BLaER1 treated with 17β-estradiol and CSF1 and Interleukin-3, amounts not matched to agents 10 nM and 100 nM (cell line): ENCODE results near the gene OR5AU1.
A peak's percentile ranks its signal among the peaks of the same experiment; 100 is the strongest.

Experiments
- H3K27ac ChIP-seq, 11 experiments: shearing (Covaris generic); formaldehyde crosslinking; 2 replicates each; pipeline ENCODE4 v1.8.1; 2022
- H3K27me3 ChIP-seq, 11 experiments: shearing (Covaris generic); formaldehyde crosslinking; 2 replicates each; pipeline ENCODE4 v1.8.1; 2022
- H3K36me3 ChIP-seq, 11 experiments: shearing (Covaris generic); formaldehyde crosslinking; 2 replicates each; pipeline ENCODE4 v1.8.1; 2022
- H3K4me1 ChIP-seq, 10 experiments: shearing (Covaris generic); formaldehyde crosslinking; 2 replicates each; pipeline ENCODE4 v1.8.1; 2022
- H3K4me2 ChIP-seq, 11 experiments: shearing (Covaris generic); formaldehyde crosslinking; 2 replicates each; pipeline ENCODE4 v1.8.1; 2022
- H3K4me3 ChIP-seq, 10 experiments: shearing (Covaris generic); formaldehyde crosslinking; 2 replicates each; pipeline ENCODE4 v1.8.1; 2022
- H3K9ac ChIP-seq, 11 experiments: shearing (Covaris generic); formaldehyde crosslinking; 2 replicates each; pipeline ENCODE4 v1.8.1; 2022
- H3K9me3 ChIP-seq, 11 experiments: shearing (Covaris generic); formaldehyde crosslinking; replicated peaks in 1 of 11; 2 replicates each; pipeline ENCODE4 v1.8.1; 2022
- H4K20me1 ChIP-seq, 11 experiments: shearing (Covaris generic); formaldehyde crosslinking; 2 replicates each; pipeline ENCODE4 v1.8.1; 2022
- Cebpa-rat ChIP-seq, 11 experiments: shearing (Covaris generic); IDR thresholded peaks; 2 replicates each; pipeline ENCODE4 v1.8.1; 2022

Gene OR5AU1

GRCh38 chr14:21120686-21121085, 35.2 kb downstream of the OR5AU1 start:
- Histone ChIP-seq H3K36me3 (no peaks in the 10 kb centered on the region), H3K27ac (no peak overlapping the region), H3K4me2 (no peak overlapping the region), H3K4me3 (no peak overlapping the region), H3K9me3 (peaks cover 7 to 12% (median 9%) of the 10 kb centered on the region in 11 experiments), H3K27me3 (no peaks in the 10 kb centered on the region), H4K20me1 (no peaks in the 10 kb centered on the region), H3K4me1 (no peaks in the 10 kb centered on the region), H3K9ac (no peak overlapping the region)
- TF ChIP-seq Cebpa-rat (IDR thresholded peaks at IDR 0.05), result no peak

GRCh38 chr14:21118933-21119332, 36.9 kb downstream of the OR5AU1 start:
- Histone ChIP-seq H4K20me1 (no peaks in the 10 kb centered on the region), H3K4me2 (no peak overlapping the region), H3K27ac (no peak overlapping the region), H3K4me1 (no peaks in the 10 kb centered on the region), H3K36me3 (no peaks in the 10 kb centered on the region), H3K4me3 (no peak overlapping the region), H3K27me3 (no peaks in the 10 kb centered on the region), H3K9me3 (no peaks in the 10 kb centered on the region), H3K9ac (no peak overlapping the region)
- no peak for TF ChIP-seq Cebpa-rat (IDR thresholded peaks at IDR 0.05)

GRCh38 chr14:21113369-21113768, 42.5 kb downstream of the OR5AU1 start:
- H3K36me3 ChIP-seq, result no peaks in the 10 kb centered on the region
- no peak for TF ChIP-seq Cebpa-rat (IDR thresholded peaks at IDR 0.05)
- H3K4me1 ChIP-seq, result no peaks in the 10 kb centered on the region
- H3K27me3 ChIP-seq, result no peaks in the 10 kb centered on the region
- H3K9ac ChIP-seq, result no peak overlapping the region
- no peak overlapping the region for H3K4me3 ChIP-seq
- no peaks in the 10 kb centered on the region for H4K20me1 ChIP-seq
- no peak overlapping the region for H3K4me2 ChIP-seq
- no peak overlapping the region for H3K27ac ChIP-seq
- H3K9me3 ChIP-seq, result no peaks in the 10 kb centered on the region

DNA sequence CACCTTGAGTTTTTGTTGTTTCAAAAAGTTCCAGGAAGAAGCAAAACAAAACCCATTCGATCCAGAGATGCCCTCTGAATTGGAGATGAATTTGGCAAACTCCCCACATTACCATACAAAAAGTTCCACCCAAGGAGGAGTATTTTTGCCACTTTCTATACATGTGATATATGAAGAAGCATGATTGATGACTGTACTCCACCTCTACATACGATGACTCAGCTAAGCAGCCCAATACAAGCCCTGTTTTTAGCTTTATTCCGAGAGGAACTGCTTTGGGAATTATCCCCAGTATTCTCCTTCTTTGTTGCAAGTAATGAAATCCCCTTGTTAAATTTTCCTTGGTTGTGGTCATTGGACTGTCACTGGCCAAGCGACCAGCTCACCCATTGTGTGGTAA, 43.6 kb downstream of the OR5AU1 start:
- Histone ChIP-seq H3K27ac (no peak overlapping the region), H3K27me3 (no peaks in the 10 kb centered on the region), H3K9ac (no peak overlapping the region), H4K20me1 (no peaks in the 10 kb centered on the region), H3K9me3 (no peaks in the 10 kb centered on the region), H3K4me3 (no peak overlapping the region), H3K36me3 (no peaks in the 10 kb centered on the region), H3K4me1 (no peaks in the 10 kb centered on the region), H3K4me2 (no peak overlapping the region)
- no peak for TF ChIP-seq Cebpa-rat (IDR thresholded peaks at IDR 0.05)

DNA sequence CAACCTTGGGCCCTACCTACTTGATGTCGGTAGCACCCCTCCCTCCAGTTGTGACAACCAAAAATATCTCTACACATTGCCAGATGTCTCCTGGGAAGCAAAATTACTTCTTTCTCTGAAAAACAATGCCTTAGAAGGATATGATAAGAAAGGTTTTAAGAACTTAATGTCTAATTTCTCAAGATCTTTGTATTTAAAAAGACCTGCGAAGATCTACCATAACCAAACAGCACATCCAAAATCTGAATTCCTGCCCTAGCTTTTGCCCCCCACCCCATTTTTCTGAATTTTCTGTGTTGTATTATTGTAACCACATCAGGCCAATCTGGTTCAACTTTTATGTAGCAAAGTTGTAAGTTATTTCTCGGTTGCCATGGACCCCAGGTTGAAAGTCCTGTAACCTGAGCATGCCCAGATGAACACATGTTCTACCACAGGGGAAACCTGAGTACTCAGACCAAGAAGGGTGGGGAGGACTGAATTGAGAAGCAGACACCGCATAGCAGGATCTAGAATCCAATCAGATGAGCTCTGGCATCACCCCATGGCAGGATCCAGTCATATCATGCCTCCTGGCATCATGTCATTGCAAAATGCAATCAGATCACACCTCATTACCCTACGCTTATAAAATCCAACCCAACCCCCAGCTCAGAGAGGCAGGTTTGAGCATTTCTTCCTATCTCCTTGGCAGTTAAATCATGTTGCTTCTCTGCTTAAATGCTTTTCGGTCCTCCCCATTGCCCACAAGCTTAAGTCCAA, 46.3 kb downstream of the OR5AU1 start:
- no peaks in the 10 kb centered on the region for H3K36me3 ChIP-seq
- H3K9me3 ChIP-seq, result no peaks in the 10 kb centered on the region
- H3K4me3 ChIP-seq, result no peak overlapping the region
- no peaks in the 10 kb centered on the region for H4K20me1 ChIP-seq
- H3K9ac ChIP-seq, result no peak overlapping the region
- no peak for TF ChIP-seq Cebpa-rat (IDR thresholded peaks at IDR 0.05)
- no peak overlapping the region for H3K27ac ChIP-seq
- H3K4me1 ChIP-seq, result peaks cover 7 to 22% (median 18%) of the 10 kb centered on the region in 10 experiments
- H3K27me3 ChIP-seq, result no peaks in the 10 kb centered on the region
- no peak overlapping the region for H3K4me2 ChIP-seq

DNA sequence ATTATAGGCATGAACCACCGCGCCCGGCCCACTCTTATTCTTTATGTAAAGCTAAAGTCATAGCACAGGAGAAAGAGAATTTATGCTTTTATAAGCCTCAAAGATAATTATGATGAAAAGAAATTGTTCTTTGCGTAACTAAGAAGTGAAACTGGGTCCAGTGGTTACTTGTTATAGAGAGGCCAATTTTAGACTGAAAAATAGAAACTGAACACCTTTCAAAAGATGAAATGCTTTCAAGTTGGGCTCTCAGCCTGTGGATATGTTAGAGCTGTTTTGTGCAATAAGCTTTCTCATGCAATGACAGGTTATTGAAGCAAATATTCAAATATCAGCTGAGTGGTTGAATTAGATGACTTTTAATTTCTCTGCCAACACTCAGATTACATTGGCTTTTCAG, 47.1 kb downstream of the OR5AU1 start:
- no peaks in the 10 kb centered on the region for H3K27me3 ChIP-seq
- no peaks in the 10 kb centered on the region for H3K9me3 ChIP-seq
- no peak overlapping the region for H3K9ac ChIP-seq
- peaks cover 8 to 24% (median 19%) of the 10 kb centered on the region in 10 experiments for H3K4me1 ChIP-seq
- H3K36me3 ChIP-seq, result no peaks in the 10 kb centered on the region
- no peaks in the 10 kb centered on the region for H4K20me1 ChIP-seq
- no peak overlapping the region for H3K27ac ChIP-seq
- no peak overlapping the region for H3K4me3 ChIP-seq
- H3K4me2 ChIP-seq, result no peak overlapping the region
- TF ChIP-seq Cebpa-rat (IDR thresholded peaks at IDR 0.05), result no peak

DNA sequence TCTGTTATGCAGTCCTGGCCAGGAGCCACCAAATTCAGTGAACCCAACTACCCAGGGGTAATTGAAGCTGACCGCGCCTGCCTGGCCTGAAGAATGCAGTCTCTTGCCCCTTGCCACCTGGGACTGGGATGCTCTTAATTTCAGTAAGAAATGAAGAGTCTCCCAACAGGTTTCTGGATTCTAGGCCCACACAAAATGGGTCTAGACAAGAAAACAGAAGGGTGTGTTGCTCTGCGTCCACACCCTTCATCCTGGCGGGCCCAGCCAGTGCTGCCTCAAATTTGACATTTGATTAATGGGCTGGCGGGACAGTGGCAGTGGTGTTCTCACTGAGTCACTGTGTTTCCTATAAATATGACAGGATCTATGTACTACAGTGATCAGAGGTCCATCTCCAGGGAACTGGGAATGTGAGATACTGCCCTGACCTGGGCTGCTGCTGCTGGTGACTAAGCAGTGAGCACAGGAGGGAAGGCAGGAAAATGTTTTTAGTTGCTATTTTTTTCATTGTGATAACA, 48.5 kb downstream of the OR5AU1 start:
- H3K4me3 ChIP-seq, result no peak overlapping the region

DNA sequence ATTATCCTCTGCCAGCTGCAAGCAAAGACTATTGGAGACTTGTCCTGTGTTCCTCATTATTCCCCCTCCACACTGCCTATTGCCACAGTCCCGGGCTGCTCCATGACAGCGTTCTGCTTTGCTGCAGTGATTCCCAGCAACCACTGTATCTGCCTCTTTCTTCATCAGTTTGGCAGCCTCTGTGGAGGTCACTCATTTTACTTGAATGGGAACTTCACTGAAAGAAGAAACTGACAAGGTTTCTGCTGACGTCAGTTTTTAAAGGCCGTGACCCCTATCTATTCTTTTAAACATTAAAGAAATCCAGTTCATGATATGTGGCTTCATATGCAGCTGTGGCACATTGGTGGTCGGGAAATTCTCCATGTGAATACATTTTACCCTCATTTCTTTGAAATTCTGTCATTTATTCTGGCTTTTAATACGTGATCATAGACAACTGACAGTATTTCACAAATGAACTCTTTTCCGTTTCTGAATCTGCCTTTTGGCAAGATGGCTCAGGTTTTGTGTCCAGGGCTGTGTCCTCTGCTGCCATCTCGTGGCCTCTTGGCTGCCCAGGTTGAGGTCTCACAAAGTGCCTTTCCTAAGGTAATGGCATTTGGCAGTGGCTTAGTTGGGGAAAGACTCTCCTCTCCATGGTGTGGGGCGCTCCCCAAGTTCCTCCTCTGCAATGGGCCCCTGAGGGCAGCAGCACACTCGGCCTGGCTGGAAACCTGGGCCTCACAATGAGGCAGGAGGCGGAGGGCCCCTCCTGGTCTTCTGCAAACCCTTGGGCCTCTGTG, 49.2 kb downstream of the OR5AU1 start:
- Histone ChIP-seq H3K36me3 (no peaks in the 10 kb centered on the region), H3K27ac (no peak overlapping the region; a peak in 1 of 22 replicates), H4K20me1 (no peaks in the 10 kb centered on the region), H3K4me2 (peak overlapping the region in 10 of 11 experiments; percentile 3 to 52 (median 31); a peak in 14 of 22 replicates), H3K27me3 (no peaks in the 10 kb centered on the region), H3K4me3 (no peak overlapping the region), H3K4me1 (peaks cover 22 to 41% (median 36%) of the 10 kb centered on the region in 10 experiments), H3K9ac (peak overlapping the region in 2 of 11 experiments; percentile 10 to 12; a peak in 3 of 22 replicates), H3K9me3 (no peaks in the 10 kb centered on the region)
- TF ChIP-seq Cebpa-rat (IDR thresholded peaks at IDR 0.05), result no peak

More for the DNA sequence above, 48.5 kb downstream of the OR5AU1 start:
- TF ChIP-seq Cebpa-rat (IDR thresholded peaks at IDR 0.05), result no peak
- Histone ChIP-seq H3K27me3 (no peaks in the 10 kb centered on the region), H3K9me3 (no peaks in the 10 kb centered on the region), H3K4me2 (no peak overlapping the region), H4K20me1 (no peaks in the 10 kb centered on the region), H3K27ac (no peak overlapping the region), H3K36me3 (no peaks in the 10 kb centered on the region), H3K4me1 (peaks cover 18 to 35% (median 30%) of the 10 kb centered on the region in 10 experiments), H3K9ac (peak overlapping the region in 1 of 11 experiments; percentile 10; a peak in 1 of 22 replicates)

DNA sequence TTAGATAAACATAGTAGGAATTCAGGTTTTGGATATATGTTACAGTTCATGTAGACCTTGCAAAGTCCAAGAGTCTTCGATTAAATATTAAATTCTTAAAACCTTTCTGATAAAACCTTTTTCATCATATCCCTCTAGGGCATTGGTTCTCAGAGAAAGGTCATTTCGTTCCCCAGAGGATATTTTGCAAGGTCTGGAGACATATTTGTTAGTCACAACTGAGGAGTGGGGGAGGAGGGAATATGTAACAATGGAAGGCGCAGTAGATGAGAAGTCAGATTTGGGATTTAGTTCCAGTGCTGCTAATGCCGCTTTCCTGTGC, 49.7 kb downstream of the OR5AU1 start:
- Histone ChIP-seq H3K27me3 (no peaks in the 10 kb centered on the region), H3K4me2 (peak overlapping the region in 10 of 11 experiments; percentile 3 to 52 (median 31); a peak in 14 of 22 replicates), H3K4me3 (no peak overlapping the region), H3K36me3 (no peaks in the 10 kb centered on the region), H3K27ac (no peak overlapping the region; a peak in 1 of 22 replicates), H3K4me1 (peaks cover 22 to 44% (median 37%) of the 10 kb centered on the region in 10 experiments), H3K9ac (peak overlapping the region in 2 of 11 experiments; percentile 10 to 12; a peak in 2 of 22 replicates), H4K20me1 (no peaks in the 10 kb centered on the region), H3K9me3 (no peaks in the 10 kb centered on the region)
- TF ChIP-seq Cebpa-rat (IDR thresholded peaks at IDR 0.05), result no peak
